Breast epithelium (tissue), 3 donors: ENCODE measurements around the gene HYAL3.

Experiments
- CTCF ChIP-seq, 3 donors: fragments of 450-650 bp; IDR thresholded peaks; one replicate each; pipeline ENCODE4 v1.5.1; 2016 to 2017; ENCODE audit warnings: antibody characterized with exemption in 3 of 3, mild to moderate bottlenecking in 3 of 3, moderate library complexity in 3 of 3
- POLR2A ChIP-seq: fragments of 450-650 bp; IDR thresholded peaks from one replicate; pipeline ENCODE4 v1.6.1; 2016; ENCODE audit warnings: antibody characterized with exemption, mild to moderate bottlenecking, moderate library complexity

GRCh38 chr3:50299638-50299928 is 378 bp upstream of the HYAL3 start:
- TF ChIP-seq POLR2A: no peak
- no peak for TF ChIP-seq CTCF (IDR thresholded peaks at IDR 0.05)
